Pons (tissue), 1 donor: ENCODE results near the gene ACP6.
"Not testable (repeated sequence)": the region's sequence is repeated elsewhere in the genome, so short reads cannot be mapped to it uniquely, and the experiment has no call there.

ENCODE experiments used
- DNase-seq: peaks from one replicate; pipeline ENCODE4 v3.0.0-alpha.2; 2016; ENCODE audit warnings: low spot score

Gene ACP6

GRCh38 chr1:147620543-147620942 lies 49.8 kb downstream of the ACP6 start:
- no peak for DNase-seq

- DNase-seq, result no peak
Observed at GRCh38 chr1:147619741-147620140, 50.6 kb downstream of the ACP6 start.

DNA sequence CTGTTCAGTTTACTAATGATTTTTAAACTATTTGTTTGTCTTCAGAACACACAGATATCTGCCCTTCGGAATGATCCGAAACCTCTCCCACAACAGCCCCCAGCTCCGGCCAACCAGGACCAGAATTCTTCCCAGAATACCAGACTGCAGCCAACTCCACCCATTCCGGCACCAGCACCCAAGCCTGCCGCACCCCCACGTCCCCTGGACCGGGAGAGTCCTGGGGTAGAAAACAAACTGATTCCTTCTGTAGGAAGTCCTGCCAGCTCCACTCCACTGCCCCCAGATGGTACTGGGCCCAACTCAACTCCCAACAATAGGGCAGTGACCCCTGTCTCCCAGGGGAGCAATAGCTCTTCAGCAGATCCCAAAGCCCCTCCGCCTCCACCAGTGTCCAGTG lies 51.6 kb downstream of the ACP6 start:
- DNase-seq, result no peak

DNA sequence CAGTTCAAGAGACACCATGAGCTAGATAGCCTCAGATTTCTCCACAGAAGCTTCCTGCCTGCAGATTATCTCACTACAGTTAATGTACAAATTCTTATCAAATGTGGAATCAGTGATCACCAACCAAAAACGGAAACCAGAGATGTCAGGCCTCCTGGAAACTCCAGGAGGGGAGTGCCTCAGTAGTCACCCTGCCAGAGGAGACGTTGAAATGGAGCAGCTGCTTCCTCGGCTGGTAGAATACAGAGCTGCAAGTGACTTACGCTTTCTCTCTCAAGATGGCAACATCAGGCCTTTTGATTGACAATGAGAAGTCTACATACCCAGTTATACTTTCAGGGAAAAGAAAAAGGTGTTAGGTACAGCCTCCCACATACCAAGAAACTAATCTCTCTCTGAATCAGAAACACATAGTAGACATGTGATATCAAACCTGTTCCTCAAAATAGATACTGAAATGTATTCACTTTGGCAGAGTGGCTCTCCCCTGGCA lies 52.2 kb downstream of the ACP6 start:
- no peak for DNase-seq

GRCh38 chr1:147614966-147615365 lies 55.4 kb downstream of the ACP6 start:
- DNase-seq, result not testable (repeated sequence)

DNA sequence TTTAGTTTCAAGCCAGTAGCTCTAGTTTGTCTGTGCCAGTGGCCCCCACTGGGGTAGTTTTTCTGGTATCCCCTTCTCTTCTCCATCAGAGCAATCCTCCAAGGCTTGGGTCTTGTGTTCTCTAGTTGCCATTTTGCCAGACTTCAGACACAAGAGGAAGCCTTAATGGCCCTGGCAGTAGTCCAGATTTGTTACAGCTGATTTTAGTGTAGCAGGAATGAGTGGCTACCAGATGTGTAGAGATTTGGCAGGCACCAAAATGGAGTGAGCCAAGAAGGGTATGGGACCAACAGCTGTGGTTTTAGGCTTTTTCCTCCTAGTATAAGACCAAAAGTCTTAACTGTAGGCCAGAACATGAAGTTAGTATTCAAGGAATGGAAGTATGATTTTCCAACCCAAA lies 56.8 kb downstream of the ACP6 start:
- peak; percentile 53 for DNase-seq

- no peak for DNase-seq
Observed at GRCh38 chr1:147612366-147612765, 58.0 kb downstream of the ACP6 start.

DNA sequence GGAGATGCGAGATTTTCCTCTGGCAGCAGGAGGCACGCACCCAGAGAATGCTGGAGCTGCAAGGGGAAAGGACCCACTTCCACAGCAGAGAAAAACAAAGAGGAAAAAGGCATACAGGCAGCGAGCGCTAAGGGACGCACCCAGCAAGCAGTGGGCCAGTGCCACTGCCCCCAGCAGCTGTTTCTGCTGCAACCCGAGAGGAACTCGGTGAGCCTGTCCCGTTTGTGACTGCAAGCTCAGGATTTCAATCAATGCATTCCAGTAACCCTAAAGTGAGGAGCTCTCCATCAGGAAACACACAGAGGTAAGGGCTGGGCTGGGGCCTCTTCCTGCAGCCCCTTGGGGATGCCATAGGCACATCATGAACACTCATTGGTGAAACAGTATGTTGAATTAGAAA lies 58.7 kb downstream of the ACP6 start:
- no peak for DNase-seq

- no peak for DNase-seq
Observed at GRCh38 chr1:147611021-147611426, 59.3 kb downstream of the ACP6 start.

DNA sequence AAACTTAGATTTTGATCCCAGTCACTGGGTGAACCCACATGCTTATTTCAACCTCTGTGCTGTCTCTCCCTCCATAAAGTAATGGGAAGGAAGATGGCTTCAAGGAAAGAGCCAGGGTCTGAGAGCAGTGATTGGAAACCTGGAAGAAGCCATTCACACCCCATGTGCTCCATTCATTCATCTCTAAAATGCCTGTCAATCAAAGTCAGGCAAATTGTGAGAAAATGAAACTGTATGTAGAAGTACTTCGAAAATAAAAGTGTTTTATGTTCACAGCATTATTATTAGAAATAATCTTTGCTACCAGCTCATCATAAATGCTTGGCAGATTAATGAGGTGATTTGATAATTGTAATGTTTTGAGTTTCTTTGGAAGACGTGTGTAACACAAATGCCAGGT lies 61.0 kb downstream of the ACP6 start:
- DNase-seq, result no peak

DNA sequence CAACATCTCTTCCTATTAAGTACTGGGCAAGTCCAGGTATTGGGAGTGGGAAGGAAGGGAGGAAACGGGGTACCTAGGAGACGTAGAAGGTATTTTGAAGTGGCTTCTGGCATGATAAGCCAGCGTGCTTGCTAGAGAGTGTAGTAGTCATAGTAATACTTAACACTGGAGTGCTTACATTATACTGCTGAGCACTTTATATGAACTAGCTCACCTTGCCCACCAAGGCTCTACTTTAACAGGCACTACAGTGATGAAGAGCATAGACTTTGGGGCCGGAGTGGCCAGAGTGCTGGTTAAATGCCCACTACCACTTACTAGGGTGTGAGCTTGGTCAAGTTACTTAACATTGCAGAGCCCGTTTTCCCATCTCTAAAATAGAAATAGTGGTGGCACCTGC lies 61.7 kb downstream of the ACP6 start:
- DNase-seq, result no peak

DNA sequence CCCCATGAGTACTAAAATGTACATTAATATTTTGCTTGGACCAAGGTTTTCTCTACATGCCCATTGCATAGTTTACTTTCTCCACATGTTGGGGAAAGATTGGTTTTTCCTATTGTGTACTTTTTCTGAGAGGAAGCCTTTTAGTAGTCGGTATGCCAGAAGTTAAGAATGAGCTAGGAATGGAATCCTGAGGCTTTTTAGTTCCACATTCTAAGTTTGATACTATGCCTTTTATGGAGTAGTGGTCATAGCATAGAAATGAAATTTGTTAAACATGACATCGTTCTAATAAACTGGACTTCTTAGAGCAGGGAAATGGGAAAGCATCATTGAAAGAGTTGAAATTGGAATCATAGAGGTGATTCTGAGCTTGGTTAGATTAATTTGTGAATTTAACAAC lies 64.7 kb downstream of the ACP6 start:
- no peak for DNase-seq

- no peak for DNase-seq
Observed at GRCh38 chr1:147603986-147604385, 66.3 kb downstream of the ACP6 start.

GRCh38 chr1:147600119-147601111 lies 69.9 kb downstream of the ACP6 start:
- peak; percentile 41 for DNase-seq

DNA sequence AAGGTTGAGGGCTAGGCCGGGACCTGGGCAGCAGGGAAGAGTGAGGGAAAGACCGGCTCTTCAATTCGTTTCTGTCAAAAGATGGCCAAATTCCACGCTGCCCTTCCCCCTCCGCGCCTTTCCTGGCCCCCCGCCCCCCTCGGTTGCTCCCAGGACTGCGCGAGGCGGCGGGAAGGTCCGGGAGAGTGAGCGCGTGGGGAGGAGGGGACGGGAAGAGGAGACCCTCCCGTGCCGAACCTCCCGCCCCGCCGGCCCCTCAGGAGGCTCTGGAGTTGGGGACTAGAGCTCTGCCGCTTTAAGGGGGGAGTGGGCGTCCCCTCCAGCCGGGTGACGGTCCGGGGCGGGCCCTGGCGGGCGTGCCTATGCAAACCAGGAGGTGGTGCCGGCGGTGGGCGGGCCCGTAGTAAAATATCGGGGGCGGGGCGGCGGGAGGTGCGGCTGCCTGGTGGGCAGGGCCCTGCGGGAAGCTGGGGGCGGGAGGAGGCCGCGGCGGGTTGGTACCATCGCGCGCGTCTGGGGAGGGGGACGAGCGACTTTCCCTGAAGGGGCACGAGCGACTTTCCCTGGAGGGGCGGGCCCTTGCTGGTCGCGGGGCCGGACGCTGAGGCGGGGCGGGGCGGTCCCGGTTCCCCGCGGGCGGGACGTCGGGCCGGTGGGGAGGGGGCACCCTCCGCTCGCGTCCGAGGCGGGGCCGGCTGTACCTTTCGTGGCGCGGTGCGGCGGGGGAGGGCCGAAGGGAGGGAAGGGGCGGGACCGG lies 70.8 kb downstream of the ACP6 start:
- peak; percentile 94 for DNase-seq

- peak; percentile 28 for DNase-seq
Observed at GRCh38 chr1:147598621-147599361, 71.5 kb downstream of the ACP6 start.

- DNase-seq, result no peak
Observed at GRCh38 chr1:147597010-147597409, 73.3 kb downstream of the ACP6 start.
